ENCODE measurements around the gene ITGB1. TPM values are rescaled to one million over a fixed set of nuclear protein-coding genes. Genes with fewer than 3 reads are reported as not detected.

The ITGB1 gene
- total RNA-seq, 1 donor from 2014 or later, result 946 TPM

DNA sequence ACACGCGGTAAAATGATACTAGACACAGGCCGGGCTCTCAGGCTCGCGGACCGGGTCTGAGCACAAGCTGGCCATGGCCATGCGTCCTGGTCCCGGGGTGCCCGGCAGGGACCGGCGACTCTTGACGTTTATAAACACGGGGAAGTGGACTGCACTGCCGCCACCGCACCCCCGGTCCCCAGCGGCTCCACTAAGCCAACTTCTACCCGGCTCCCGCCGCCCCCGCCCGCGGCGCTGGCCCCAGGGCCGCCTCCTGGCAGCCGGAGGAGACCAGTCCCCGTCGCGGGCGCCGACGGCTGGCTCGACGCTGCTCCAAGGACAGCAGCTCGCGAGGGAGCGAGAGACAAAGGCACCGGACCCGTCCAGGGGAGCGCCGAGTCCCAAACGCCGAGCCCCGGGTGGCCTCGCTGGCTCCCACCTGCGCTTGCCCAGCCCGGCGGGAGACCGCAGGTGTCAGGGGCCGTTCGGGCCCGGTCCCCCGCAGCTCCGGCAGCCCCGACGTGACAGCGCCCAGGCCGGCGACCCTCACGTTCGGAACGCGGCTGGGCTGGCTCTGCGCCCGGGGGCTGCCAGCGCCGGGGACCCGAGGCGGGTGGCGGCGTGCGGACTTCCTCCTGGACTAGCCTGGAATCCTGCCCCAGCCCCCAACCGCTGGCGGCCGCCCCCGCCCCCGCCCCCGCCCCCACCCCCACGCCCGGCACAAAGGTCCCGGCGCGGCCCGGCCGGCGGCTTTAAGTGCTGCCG, 517 bp downstream of the ITGB1 start:
- Mint-ChIP-seq H3K9me3 (ENCODE audit: unreplicated experiment) (no peaks in the 10 kb centered on the region), H3K36me3 (ENCODE audit: unreplicated experiment) (no peaks in the 10 kb centered on the region), H3K27ac (ENCODE audit: unreplicated experiment) (peak overlapping the region; percentile 70), H3K4me1 (ENCODE audit: unreplicated experiment) (peaks cover 75% of the 10 kb centered on the region), H3K27me3 (ENCODE audit: unreplicated experiment) (no peaks in the 10 kb centered on the region), H3K4me3 (ENCODE audit: unreplicated experiment) (peak overlapping the region; percentile 81)
- TF ChIP-seq, protein P1, sequence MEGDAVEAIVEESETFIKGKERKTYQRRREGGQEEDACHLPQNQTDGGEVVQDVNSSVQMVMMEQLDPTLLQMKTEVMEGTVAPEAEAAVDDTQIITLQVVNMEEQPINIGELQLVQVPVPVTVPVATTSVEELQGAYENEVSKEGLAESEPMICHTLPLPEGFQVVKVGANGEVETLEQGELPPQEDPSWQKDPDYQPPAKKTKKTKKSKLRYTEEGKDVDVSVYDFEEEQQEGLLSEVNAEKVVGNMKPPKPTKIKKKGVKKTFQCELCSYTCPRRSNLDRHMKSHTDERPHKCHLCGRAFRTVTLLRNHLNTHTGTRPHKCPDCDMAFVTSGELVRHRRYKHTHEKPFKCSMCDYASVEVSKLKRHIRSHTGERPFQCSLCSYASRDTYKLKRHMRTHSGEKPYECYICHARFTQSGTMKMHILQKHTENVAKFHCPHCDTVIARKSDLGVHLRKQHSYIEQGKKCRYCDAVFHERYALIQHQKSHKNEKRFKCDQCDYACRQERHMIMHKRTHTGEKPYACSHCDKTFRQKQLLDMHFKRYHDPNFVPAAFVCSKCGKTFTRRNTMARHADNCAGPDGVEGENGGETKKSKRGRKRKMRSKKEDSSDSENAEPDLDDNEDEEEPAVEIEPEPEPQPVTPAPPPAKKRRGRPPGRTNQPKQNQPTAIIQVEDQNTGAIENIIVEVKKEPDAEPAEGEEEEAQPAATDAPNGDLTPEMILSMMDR (IDR thresholded peaks at IDR 0.05), result no peak
- peak; percentile 86 for DNase-seq (ENCODE audit: extremely low spot score, unreplicated experiment)

DNA sequence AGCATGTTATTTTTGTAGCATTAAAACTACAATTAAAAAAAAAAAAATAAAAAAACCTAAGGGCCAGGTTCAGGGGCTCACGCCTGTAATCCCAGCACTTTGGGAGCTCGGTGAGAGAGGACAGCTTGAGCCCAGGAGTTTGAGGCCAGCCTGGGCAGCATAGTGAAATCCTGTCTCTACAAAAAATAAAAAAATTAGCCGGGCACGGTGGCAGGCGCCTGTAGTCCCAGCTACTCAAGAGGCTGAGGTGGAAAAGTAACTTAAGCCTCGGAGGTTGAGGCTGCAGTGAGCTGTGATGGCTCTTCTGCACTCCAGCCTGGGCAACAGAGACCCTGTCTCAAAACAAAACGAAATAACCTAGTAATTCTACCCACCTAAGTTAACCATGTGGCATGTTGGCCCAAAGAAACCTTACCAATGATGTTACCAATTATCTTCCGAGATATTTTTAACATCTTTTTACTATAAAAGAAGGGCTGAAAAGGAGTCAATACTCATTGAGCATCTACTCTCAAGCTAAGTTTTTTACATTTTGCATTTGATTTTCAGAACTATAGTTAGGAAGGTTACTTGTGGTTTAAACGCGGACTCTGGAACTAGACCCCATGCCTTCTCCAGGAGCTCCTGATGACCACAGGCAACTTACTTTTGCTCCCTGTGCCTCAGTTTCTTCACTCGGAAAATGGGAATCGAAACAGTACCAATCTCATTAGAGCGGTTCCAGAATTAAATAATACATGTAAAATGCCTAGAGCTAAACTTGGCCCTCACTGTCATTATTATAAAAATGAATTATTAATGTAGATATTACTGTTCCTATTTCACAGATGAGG, 1.4 kb downstream of the ITGB1 start:
- H3K27ac Mint-ChIP-seq (ENCODE audit: unreplicated experiment), result peak overlapping the region; percentile 70
- H3K4me1 Mint-ChIP-seq (ENCODE audit: unreplicated experiment), result peaks cover 77% of the 10 kb centered on the region
- no peaks in the 10 kb centered on the region for H3K36me3 Mint-ChIP-seq (ENCODE audit: unreplicated experiment)
- H3K4me3 Mint-ChIP-seq (ENCODE audit: unreplicated experiment), result peak overlapping the region; percentile 81
- TF ChIP-seq, protein P1 (IDR thresholded peaks at IDR 0.05), result no peak
- no peaks in the 10 kb centered on the region for H3K27me3 Mint-ChIP-seq (ENCODE audit: unreplicated experiment)
- no peaks in the 10 kb centered on the region for H3K9me3 Mint-ChIP-seq (ENCODE audit: unreplicated experiment)
- no peak for DNase-seq (ENCODE audit: extremely low spot score, unreplicated experiment)

DNA sequence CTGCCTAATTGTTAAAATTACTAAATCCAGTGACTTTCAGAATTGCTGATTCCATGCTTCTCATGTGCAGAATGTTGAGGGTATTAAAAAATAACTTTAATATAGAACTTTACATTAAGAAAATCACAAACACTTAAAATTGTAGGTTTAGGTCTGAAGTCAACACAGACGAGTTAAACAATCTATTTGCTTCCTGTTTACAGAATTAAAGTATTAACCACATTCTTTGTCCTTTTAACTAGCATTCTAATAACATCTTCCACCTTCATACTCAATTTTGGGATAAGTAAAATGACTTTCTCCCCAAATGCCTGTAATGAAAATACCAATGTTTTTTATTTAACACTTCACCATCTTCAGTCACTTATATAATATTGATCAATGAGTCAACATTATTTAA, 2.2 kb downstream of the ITGB1 start:
- no peak for DNase-seq (ENCODE audit: extremely low spot score, unreplicated experiment)
- TF ChIP-seq, protein P1 (IDR thresholded peaks at IDR 0.05), result no peak
- no peaks in the 10 kb centered on the region for H3K27me3 Mint-ChIP-seq (ENCODE audit: unreplicated experiment)
- H3K27ac Mint-ChIP-seq (ENCODE audit: unreplicated experiment), result peak overlapping the region; percentile 70
- peak overlapping the region; percentile 81 for H3K4me3 Mint-ChIP-seq (ENCODE audit: unreplicated experiment)
- no peaks in the 10 kb centered on the region for H3K36me3 Mint-ChIP-seq (ENCODE audit: unreplicated experiment)
- H3K9me3 Mint-ChIP-seq (ENCODE audit: unreplicated experiment), result no peaks in the 10 kb centered on the region
- H3K4me1 Mint-ChIP-seq (ENCODE audit: unreplicated experiment), result peaks cover 78% of the 10 kb centered on the region

DNA sequence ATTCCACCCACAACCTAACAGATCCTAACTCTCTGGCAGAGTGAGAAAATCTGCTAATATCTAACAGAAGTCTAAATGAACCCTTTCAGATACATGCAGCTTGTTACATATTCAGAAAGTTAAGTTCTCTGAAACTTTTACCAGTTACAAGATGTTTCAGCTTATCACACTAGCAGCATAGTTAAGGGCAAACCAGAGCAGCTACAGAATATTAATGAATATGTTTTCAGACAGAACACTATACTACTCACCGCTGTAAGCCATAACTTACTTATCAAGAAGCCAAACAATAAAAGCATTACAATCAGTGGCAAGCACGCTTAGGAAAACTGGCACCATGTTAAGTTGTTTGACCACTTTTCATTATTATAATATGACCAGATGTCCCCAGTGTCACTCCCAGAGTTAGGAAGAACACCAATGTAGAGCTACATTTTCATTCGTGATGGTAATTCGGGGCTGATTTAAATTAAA, 2.7 kb downstream of the ITGB1 start:
- no peak for DNase-seq (ENCODE audit: extremely low spot score, unreplicated experiment)
- H3K36me3 Mint-ChIP-seq (ENCODE audit: unreplicated experiment), result no peaks in the 10 kb centered on the region
- no peaks in the 10 kb centered on the region for H3K27me3 Mint-ChIP-seq (ENCODE audit: unreplicated experiment)
- peaks cover 79% of the 10 kb centered on the region for H3K4me1 Mint-ChIP-seq (ENCODE audit: unreplicated experiment)
- H3K4me3 Mint-ChIP-seq (ENCODE audit: unreplicated experiment), result peak overlapping the region; percentile 81
- peak overlapping the region; percentile 70 for H3K27ac Mint-ChIP-seq (ENCODE audit: unreplicated experiment)
- TF ChIP-seq, protein P1 (IDR thresholded peaks at IDR 0.05), result no peak
- H3K9me3 Mint-ChIP-seq (ENCODE audit: unreplicated experiment), result no peaks in the 10 kb centered on the region
